BLaER1 (cell line): Measurements from ENCODE around the gene ABCB11.

Source experiments
- H3K27ac ChIP-seq: shearing (Covaris generic); formaldehyde crosslinking; 2 replicates; pipeline ENCODE4 v1.8.1; 2022
- H3K27me3 ChIP-seq: shearing (Covaris generic); formaldehyde crosslinking; 2 replicates; pipeline ENCODE4 v1.8.1; 2022
- H3K36me3 ChIP-seq: shearing (Covaris generic); formaldehyde crosslinking; 2 replicates; pipeline ENCODE4 v1.8.1; 2022
- H3K4me1 ChIP-seq: shearing (Covaris generic); formaldehyde crosslinking; 2 replicates; pipeline ENCODE4 v1.8.1; 2022
- H3K4me2 ChIP-seq: shearing (Covaris generic); formaldehyde crosslinking; 2 replicates; pipeline ENCODE4 v1.8.1; 2022
- H3K4me3 ChIP-seq: shearing (Covaris generic); formaldehyde crosslinking; 2 replicates; pipeline ENCODE4 v1.8.1; 2022
- H3K9ac ChIP-seq: shearing (Covaris generic); formaldehyde crosslinking; 2 replicates; pipeline ENCODE4 v1.8.1; 2022
- H3K9me3 ChIP-seq: shearing (Covaris generic); formaldehyde crosslinking; 2 replicates; pipeline ENCODE4 v1.8.1; 2022
- H4K20me1 ChIP-seq: shearing (Covaris generic); formaldehyde crosslinking; 2 replicates; pipeline ENCODE4 v1.8.1; 2022
- Cebpa-rat ChIP-seq: shearing (Covaris generic); IDR thresholded peaks from 2 replicates; pipeline ENCODE4 v1.8.1; 2022

Gene ABCB11

DNA sequence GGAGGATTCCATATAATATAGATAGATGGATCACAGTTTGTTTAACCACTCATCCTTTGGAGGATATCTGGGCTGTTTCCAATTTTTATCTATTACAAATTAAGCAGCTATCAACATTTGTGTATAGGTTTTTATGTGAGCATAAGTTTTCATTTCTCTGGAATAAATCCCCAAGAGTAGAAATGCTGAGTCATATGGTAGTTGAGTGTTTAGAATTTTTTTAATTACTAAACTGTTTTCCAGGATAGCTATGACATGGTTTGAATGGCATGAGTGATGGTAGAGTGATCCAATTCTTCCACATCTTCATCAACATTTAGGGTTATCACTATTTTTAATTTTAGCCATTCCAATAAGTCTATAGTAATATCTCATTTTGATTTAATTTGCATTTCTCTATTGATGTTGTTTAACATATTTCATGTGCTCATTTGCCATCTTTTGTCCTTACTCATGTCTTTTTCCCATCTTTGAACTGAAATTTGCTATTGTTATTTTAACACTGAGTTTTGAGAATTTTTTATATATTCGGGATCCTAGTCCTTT is 31.4 kb downstream of the ABCB11 start:
- Histone ChIP-seq H3K4me3 (no peak overlapping the region), H3K36me3 (no peaks in the 10 kb centered on the region), H3K9me3 (no peaks in the 10 kb centered on the region; the same call in 1 of the 2 replicates), H3K27me3 (no peaks in the 10 kb centered on the region), H3K9ac (no peak overlapping the region), H4K20me1 (no peaks in the 10 kb centered on the region), H3K27ac (no peak overlapping the region), H3K4me1 (no peaks in the 10 kb centered on the region), H3K4me2 (no peak overlapping the region)
- no peak for TF ChIP-seq Cebpa-rat

DNA sequence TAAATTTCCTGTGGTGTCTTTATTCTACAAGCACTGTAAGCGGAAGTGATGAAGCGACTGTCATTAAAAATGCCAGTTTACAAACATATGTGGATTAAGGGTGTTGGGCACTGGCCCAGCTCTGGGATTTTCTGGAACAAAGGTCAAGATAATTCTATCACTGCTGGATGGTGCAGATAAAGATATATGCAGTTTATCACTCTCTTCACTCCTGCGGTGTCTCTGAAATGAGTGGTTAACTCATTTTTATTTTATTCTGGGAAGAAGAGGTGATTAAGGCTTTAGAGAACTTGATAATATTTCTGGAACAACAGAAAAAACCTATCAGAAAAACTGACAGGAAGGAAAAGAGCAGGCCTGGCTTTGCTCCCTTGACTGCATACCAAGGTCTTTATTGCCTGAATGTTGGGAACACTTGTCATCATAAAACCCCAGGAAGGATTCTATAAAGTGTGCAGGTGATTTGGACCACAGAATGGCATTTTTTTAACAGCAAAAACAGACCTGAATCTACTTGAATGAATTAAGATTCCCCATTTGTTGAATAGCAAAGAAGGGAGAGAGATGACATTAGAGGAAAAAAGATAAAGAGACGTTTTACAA is 32.4 kb downstream of the ABCB11 start:
- H3K9me3 ChIP-seq = no peaks in the 10 kb centered on the region; the same call in 1 of the 2 replicates
- H3K36me3 ChIP-seq = no peaks in the 10 kb centered on the region
- H3K4me2 ChIP-seq = no peak overlapping the region
- no peak overlapping the region for H3K4me3 ChIP-seq
- H3K27me3 ChIP-seq = no peaks in the 10 kb centered on the region
- no peaks in the 10 kb centered on the region for H3K4me1 ChIP-seq
- TF ChIP-seq Cebpa-rat = no peak
- no peaks in the 10 kb centered on the region for H4K20me1 ChIP-seq
- no peak overlapping the region for H3K27ac ChIP-seq
- H3K9ac ChIP-seq = no peak overlapping the region

DNA sequence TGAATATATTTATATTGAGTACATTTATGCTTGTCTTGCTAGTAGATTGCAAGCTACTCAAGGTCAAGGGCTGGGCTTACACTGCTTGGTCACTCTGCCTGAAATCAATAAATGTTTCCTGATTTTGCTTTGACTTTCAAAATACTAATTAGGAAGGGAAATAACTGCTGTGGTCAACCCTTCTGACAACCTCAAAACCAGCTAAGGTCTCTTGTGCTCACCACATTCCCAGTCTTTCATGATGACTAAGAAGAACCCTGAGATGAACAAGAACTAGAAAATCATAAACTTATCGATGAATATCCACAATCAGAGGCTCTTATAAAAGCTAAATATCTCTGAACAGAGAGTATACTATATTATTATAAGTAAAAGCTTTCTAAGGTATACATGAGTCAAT is 33.3 kb downstream of the ABCB11 start:
- TF ChIP-seq Cebpa-rat = no peak

DNA sequence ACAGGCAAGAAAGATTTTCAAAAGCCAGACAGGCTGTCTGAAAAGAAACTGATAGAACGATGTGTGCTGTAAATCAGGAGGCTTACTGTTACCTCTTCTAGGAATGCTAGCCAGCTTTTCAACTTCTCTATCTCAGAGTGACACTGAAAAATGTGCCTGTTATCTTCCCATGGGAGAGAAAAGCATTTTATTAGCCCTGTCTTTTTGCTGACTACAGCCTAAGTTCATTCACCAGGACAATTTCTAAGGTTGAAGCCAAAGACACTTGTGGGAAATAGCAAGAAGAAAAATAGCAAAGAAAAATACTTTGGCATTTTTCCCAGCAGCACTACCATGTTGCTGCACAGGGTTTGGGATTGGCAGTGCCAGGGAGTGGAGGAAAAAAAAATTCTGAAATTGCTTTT is 34.0 kb downstream of the ABCB11 start:
- TF ChIP-seq Cebpa-rat = no peak
- H3K4me1 ChIP-seq = no peaks in the 10 kb centered on the region

More for the DNA sequence above, 33.3 kb downstream of the ABCB11 start:
- Histone ChIP-seq H3K4me1 (no peaks in the 10 kb centered on the region), H3K4me2 (no peak overlapping the region), H3K36me3 (no peaks in the 10 kb centered on the region), H3K27me3 (no peaks in the 10 kb centered on the region), H3K27ac (no peak overlapping the region), H3K9me3 (no peaks in the 10 kb centered on the region; the same call in 1 of the 2 replicates), H3K4me3 (no peak overlapping the region), H3K9ac (no peak overlapping the region), H4K20me1 (no peaks in the 10 kb centered on the region)

DNA sequence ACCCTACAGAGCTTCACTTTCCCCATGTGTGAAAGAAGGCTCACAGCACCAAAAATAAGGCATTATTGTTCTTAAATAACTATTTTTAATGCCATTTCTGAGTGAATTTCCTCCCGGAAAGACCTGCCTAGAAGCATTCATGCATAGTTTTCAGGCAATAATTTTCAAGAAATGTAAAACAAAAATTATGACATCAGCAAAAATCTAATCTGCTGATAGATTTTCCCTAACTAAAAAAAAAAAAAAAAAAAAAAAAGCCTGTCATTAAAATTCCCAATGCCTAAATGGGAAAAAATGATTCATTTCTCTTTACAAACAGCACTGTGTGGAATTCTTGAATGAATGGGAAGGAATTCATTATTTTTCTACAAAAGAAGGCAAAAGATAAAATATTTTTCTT is 35.4 kb downstream of the ABCB11 start:
- Histone ChIP-seq H3K9me3 (no peaks in the 10 kb centered on the region), H3K36me3 (no peaks in the 10 kb centered on the region), H3K27ac (no peak overlapping the region), H3K27me3 (no peaks in the 10 kb centered on the region), H3K9ac (no peak overlapping the region), H3K4me3 (no peak overlapping the region), H3K4me1 (no peaks in the 10 kb centered on the region), H4K20me1 (no peaks in the 10 kb centered on the region), H3K4me2 (no peak overlapping the region)
- no peak for TF ChIP-seq Cebpa-rat

More for the DNA sequence above, 34.0 kb downstream of the ABCB11 start:
- Histone ChIP-seq H3K36me3 (no peaks in the 10 kb centered on the region), H4K20me1 (no peaks in the 10 kb centered on the region), H3K4me3 (no peak overlapping the region), H3K27ac (no peak overlapping the region), H3K4me2 (no peak overlapping the region), H3K9me3 (no peaks in the 10 kb centered on the region), H3K27me3 (no peaks in the 10 kb centered on the region), H3K9ac (no peak overlapping the region)

DNA sequence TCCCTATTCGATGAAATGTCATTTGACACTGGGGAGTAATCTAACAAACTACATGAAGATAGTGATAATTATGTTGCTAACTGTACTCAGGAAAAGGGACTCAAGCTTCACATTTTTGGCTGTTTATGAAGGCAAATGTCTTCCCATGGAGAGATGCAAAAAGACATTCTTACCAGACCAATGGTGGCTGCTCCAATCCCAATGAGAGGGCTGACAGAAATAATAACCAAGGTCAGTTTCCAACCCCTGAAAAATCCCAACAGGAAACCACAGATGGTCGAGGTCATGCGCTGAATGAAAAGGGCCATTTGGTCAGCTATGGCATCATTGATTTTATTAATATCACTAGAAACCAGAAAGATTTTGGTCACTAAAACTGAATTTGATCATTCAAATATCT is 37.6 kb downstream of the ABCB11 start:
- Histone ChIP-seq H3K4me2 (no peak overlapping the region), H3K27ac (no peak overlapping the region), H4K20me1 (no peaks in the 10 kb centered on the region), H3K36me3 (no peaks in the 10 kb centered on the region), H3K9ac (no peak overlapping the region), H3K9me3 (no peaks in the 10 kb centered on the region), H3K27me3 (no peaks in the 10 kb centered on the region), H3K4me1 (peaks cover 6% of the 10 kb centered on the region; the same call in 1 of the 2 replicates), H3K4me3 (no peak overlapping the region)
- no peak for TF ChIP-seq Cebpa-rat

DNA sequence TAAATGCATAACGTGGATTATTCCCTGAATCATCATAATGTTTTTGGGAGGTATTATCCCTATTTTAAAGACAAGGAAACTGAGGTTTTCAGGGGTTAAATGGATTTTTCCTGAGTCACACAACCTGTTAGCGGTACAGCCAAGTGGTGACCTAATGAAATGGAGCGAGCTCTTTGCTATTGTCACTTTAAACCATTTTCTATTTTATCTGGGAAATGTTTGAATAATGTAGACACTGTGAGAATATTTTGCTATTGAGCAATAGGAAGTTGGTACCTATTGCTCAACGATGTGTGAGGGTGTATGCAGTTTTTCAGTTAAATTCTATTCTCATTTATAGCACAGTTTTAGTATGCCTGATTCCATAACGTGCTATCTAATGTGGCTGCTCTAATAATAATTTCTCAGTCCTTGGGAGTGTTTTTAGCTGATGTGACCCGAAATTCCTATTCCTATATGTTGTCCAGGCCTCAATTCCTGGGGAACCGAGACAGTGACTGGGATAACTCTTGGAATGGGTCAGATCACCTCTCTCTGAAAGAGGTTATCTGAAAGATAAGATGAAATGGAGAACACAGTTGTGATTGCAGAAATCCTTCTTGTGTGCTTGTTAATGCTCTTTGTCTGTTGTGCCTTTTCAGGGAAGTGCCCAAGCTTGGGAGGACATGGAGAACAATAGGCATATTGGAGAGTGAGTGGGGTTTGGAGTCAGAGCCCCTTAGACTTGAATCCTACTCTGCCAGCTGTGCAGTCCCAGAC is 38.4 kb downstream of the ABCB11 start:
- H3K4me1 ChIP-seq = peaks cover 6% of the 10 kb centered on the region; the same call in 1 of the 2 replicates
- no peak overlapping the region for H3K27ac ChIP-seq
- no peaks in the 10 kb centered on the region for H3K9me3 ChIP-seq
- H3K36me3 ChIP-seq = no peaks in the 10 kb centered on the region
- no peak for TF ChIP-seq Cebpa-rat
- no peaks in the 10 kb centered on the region for H4K20me1 ChIP-seq
- H3K4me3 ChIP-seq = no peak overlapping the region
- no peak overlapping the region for H3K4me2 ChIP-seq
- H3K27me3 ChIP-seq = no peaks in the 10 kb centered on the region
- no peak overlapping the region for H3K9ac ChIP-seq

DNA sequence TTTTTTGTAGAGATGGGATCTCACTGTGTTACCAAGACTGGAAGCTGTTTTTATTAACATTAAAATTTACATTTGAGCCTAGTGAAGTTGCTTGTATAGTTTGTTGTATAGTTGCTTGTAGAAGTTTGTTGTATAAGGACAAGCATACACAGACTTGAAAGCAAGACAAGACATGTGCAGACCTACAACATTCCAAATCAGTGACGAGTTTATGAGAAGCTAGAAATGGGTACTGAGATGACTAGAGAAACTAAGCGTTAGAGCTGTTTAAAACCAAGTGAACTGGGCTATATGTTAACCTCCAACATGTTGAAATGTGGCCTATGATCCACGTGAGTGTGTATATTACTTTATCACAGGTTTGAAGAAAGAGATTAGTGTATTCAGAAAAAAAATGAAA is 39.1 kb downstream of the ABCB11 start:
- no peaks in the 10 kb centered on the region for H3K27me3 ChIP-seq
- peaks cover 6% of the 10 kb centered on the region; the same call in 1 of the 2 replicates for H3K4me1 ChIP-seq
- no peak overlapping the region for H3K4me3 ChIP-seq
- no peaks in the 10 kb centered on the region for H4K20me1 ChIP-seq
- no peaks in the 10 kb centered on the region for H3K36me3 ChIP-seq
- H3K9ac ChIP-seq = no peak overlapping the region
- no peak overlapping the region for H3K4me2 ChIP-seq
- TF ChIP-seq Cebpa-rat = no peak
- no peak overlapping the region for H3K27ac ChIP-seq
- H3K9me3 ChIP-seq = no peaks in the 10 kb centered on the region

- no peaks in the 10 kb centered on the region for H3K27me3 ChIP-seq
- no peaks in the 10 kb centered on the region for H3K9me3 ChIP-seq
- H3K4me3 ChIP-seq = no peak overlapping the region
- H3K27ac ChIP-seq = no peak overlapping the region
- no peak overlapping the region for H3K4me2 ChIP-seq
- peaks cover 6% of the 10 kb centered on the region; the same call in 1 of the 2 replicates for H3K4me1 ChIP-seq
- H3K36me3 ChIP-seq = no peaks in the 10 kb centered on the region
- no peak overlapping the region for H3K9ac ChIP-seq
- no peak for TF ChIP-seq Cebpa-rat
- no peaks in the 10 kb centered on the region for H4K20me1 ChIP-seq
These were observed 42.4 kb downstream of the ABCB11 start for GRCh38 chr2:168988755-168989154.

GRCh38 chr2:168986398-168986943 is 44.7 kb downstream of the ABCB11 start:
- Histone ChIP-seq H3K4me2 (no peak overlapping the region), H3K27me3 (no peaks in the 10 kb centered on the region), H3K36me3 (no peaks in the 10 kb centered on the region), H4K20me1 (no peaks in the 10 kb centered on the region), H3K4me1 (peaks cover 6% of the 10 kb centered on the region; the same call in 1 of the 2 replicates), H3K9me3 (no peaks in the 10 kb centered on the region), H3K4me3 (no peak overlapping the region), H3K27ac (no peak overlapping the region), H3K9ac (no peak overlapping the region)
- TF ChIP-seq Cebpa-rat = no peak
